ENCODE measurements around the gene PLCG1.

- no peak for TF ChIP-seq CTCF (IDR thresholded peaks at IDR 0.05)
- TF ChIP-seq POLR2A (IDR thresholded peaks at IDR 0.05) = no peak
Measured at GRCh38 chr20:41214666-41215065, 77.3 kb downstream of the PLCG1 start.
